BJ (cell line): ENCODE measurements around the gene LIMK1. TPM values are rescaled to one million over a fixed set of nuclear protein-coding genes. Genes with fewer than 3 reads are reported as not detected.
"Not testable (repeated sequence)": the region's sequence is repeated elsewhere in the genome, so short reads cannot be mapped to it uniquely, and the experiment has no call there.

Experiments used
- CTCF ChIA-PET: fragments of 350-600 bp; formaldehyde crosslinking; extraction: SDS; loops from one replicate; lab custom pipeline; 2021; ENCODE audit warnings: antibody characterized with exemption, inconsistent platforms; lab: Yijun Ruan, JAX
- POLR2A ChIA-PET: fragments of 300-600 bp; sonication (Branson Sonifier 250); formaldehyde crosslinking; extraction: SDS; loops from one replicate; lab custom pipeline; 2021; ENCODE audit warnings: antibody characterized with exemption; lab: Charles Lee
- DNase-seq: peaks from one replicate; pipeline ENCODE4 v3.0.0-alpha.2; 2011; ENCODE audit warnings: low read depth
- H3K27me3 ChIP-seq: 2 replicates; pipeline ENCODE4 v1.6.0; 2011; ENCODE audit warnings: low read length; ENCODE audit not compliant: control insufficient read depth, insufficient read depth
- H3K36me3 ChIP-seq: 2 replicates; pipeline ENCODE4 v1.5.1; 2011; ENCODE audit warnings: low read length; ENCODE audit not compliant: control insufficient read depth, insufficient read depth
- H3K4me3 ChIP-seq: 2 replicates; pipeline ENCODE4 v1.5.1; 2011; ENCODE audit warnings: low read depth, mild to moderate bottlenecking, control low read depth, low read length
- polyA plus RNA-seq: library from polyadenylated mRNA; depleted of rRNA; stranded (reverse); fragments of >200 nt; gene quantifications from 2 replicates; pipeline ENCODE4 v1.2.3, GENCODE V29; 2011
- TF ChIP-seq, protein P1 (sequence below): IDR thresholded peaks from 2 replicates; pipeline ENCODE4 v1.5.1; 2011; ENCODE audit warnings: low read depth, mild to moderate bottlenecking, control low read depth, inconsistent platforms, low read length, moderate library complexity; ENCODE audit not compliant: insufficient read depth

LIMK1 gene
- polyA plus RNA-seq, 1 experiment = 45.7 TPM

DNA sequence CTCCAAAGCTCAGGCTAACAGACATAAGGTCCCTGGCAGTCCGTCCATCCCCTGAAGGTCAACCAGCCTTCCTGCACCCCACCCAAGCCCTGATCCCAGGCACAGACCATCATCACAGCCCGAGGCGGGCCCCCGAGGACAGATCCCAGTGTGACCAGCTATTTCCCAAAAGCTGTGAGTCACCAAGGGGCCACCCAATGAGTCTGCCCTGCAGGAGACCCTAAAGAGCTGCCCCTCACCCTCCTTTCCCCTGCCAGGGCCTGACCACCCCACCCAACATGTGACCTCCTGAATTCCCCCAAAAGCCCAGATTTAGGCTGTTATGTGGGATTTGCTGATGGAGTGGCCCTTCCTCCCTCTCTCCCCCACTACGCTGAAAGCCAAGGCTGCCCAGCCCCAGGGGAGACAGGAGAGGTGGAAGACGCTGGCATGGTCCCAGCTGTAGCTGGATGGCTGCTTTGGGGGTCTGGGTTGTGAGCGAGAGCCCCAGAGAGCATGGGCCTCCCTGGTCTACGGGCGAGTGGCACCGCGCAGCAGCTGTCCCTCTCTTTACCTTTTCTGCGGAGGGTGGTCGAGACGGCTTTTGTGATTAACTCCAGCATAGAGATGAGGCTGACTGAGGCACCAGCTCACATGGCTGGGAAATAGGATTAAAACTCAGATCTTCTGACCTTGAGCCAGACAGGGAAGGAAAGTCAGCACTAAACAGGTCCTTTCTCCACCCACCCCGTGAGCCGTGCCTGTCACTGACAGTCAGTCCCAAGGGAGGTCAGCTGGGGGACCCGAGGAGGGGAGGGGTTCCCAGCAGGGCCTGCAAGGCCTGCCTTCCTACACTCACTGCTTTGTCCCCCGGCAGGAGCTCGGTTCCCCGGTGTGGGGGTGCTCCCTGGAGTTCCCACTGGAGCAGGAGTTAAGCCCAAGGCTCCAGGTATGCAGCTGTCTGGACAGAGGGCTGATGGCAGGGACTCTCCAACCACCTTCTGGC, 38.9 kb upstream of the LIMK1 start:
- POLR2A ChIA-PET = no interaction called here
- Histone ChIP-seq H3K27me3 (no peaks in the 10 kb centered on the region), H3K36me3 (peaks cover 11% of the 10 kb centered on the region), H3K4me3 (no peak overlapping the region)
- TF ChIP-seq, protein P1, sequence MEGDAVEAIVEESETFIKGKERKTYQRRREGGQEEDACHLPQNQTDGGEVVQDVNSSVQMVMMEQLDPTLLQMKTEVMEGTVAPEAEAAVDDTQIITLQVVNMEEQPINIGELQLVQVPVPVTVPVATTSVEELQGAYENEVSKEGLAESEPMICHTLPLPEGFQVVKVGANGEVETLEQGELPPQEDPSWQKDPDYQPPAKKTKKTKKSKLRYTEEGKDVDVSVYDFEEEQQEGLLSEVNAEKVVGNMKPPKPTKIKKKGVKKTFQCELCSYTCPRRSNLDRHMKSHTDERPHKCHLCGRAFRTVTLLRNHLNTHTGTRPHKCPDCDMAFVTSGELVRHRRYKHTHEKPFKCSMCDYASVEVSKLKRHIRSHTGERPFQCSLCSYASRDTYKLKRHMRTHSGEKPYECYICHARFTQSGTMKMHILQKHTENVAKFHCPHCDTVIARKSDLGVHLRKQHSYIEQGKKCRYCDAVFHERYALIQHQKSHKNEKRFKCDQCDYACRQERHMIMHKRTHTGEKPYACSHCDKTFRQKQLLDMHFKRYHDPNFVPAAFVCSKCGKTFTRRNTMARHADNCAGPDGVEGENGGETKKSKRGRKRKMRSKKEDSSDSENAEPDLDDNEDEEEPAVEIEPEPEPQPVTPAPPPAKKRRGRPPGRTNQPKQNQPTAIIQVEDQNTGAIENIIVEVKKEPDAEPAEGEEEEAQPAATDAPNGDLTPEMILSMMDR = no peak
- no peak for DNase-seq
- CTCF ChIA-PET = interaction anchor here (0.7 to 2.0 kb wide), 7 partner anchors 15 to 176 kb away, joined by 3 to 8 read pairs (median 3); partner anchors contain the start of gene ELN

DNA sequence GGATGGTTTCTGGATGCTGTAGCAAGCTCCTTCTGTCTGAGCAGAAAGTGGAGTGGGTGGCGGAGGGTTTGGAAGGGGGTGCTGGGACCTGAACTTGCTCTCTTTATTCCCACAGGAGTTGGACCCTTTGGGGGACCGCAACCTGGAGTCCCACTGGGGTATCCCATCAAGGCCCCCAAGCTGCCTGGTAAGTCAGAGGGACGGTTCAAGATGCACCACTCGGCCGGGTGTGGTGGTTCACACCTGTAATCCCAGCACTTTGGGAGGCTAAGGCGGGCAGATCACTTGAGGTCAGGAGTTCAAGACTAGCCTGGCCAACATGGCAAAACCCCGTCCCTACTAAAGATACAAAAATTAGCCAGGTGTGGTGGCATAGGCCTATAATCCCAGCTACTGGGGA, 37.0 kb upstream of the LIMK1 start:
- H3K4me3 ChIP-seq, CTCF ChIA-PET, POLR2A ChIA-PET, DNase-seq, H3K27me3 ChIP-seq: not testable (repeated sequence)
- peaks cover 13% of the 10 kb centered on the region for H3K36me3 ChIP-seq

DNA sequence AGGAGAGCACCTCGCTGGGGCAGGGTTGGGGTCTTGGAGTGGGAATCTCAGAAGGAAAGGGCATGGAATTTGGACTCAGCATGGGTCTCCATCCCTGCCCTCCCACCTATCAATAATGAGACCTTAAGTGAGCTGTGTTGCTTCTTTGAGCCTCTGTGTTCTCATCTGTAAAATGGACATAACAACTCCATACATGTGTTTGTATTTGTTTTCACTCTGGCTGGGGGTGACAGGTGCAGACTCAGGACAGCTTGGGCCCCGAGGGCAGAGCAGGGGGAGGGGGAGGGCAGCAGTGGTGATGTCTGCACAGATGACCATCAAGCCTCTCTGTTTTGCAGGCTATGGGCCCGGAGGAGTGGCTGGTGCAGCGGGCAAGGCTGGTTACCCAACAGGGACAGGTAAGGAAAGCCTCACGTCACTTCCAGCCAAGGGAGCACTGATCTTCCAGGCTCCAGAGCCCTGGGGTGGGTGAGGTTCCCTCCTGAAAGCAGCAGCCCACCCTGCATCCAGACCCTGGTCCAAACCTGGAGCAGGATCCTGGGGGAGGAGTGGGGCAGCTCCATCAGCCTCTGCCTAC, 35.7 kb upstream of the LIMK1 start:
- no peak for DNase-seq
- TF ChIP-seq, protein P1 = no peak
- ChIA-PET CTCF (interaction anchor here (0.6 kb wide), 1 partner anchor 10 kb away, joined by 3 read pairs; no protein-coding TSS in a partner anchor), POLR2A (no interaction called here)
- H3K27me3 ChIP-seq = no peaks in the 10 kb centered on the region
- H3K4me3 ChIP-seq = no peak overlapping the region
- peaks cover 14% of the 10 kb centered on the region for H3K36me3 ChIP-seq

DNA sequence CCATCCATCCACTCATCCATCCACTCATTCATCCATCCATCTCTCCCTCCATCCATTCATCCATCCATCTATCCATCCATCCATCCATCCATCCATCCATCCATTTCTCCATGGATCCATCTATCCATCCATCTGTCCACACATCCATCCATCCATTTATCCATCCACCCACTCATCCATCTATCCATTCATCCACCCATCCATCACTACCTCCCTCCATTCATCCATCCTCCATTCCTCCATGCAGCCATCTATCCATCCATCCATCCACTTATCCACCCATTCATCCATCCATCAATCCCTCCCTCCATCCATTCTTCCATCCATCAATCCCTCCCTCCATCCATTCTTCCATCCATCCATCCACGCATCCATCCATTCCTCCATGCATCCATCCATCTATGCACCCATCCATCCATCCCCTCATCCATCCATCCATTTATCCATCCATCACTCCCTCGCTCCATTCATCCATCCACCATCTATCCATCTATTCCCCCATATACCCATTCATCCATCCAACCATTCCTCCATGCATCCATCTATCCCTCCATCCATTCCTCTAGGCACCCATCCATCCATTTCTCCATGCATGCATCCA, 34.5 kb upstream of the LIMK1 start:
- no peaks in the 10 kb centered on the region for H3K27me3 ChIP-seq
- ChIA-PET CTCF (no interaction called here), POLR2A (no interaction called here)
- TF ChIP-seq, protein P1 = no peak
- H3K4me3 ChIP-seq = no peak overlapping the region
- H3K36me3 ChIP-seq = peaks cover 16% of the 10 kb centered on the region
- DNase-seq = no peak

DNA sequence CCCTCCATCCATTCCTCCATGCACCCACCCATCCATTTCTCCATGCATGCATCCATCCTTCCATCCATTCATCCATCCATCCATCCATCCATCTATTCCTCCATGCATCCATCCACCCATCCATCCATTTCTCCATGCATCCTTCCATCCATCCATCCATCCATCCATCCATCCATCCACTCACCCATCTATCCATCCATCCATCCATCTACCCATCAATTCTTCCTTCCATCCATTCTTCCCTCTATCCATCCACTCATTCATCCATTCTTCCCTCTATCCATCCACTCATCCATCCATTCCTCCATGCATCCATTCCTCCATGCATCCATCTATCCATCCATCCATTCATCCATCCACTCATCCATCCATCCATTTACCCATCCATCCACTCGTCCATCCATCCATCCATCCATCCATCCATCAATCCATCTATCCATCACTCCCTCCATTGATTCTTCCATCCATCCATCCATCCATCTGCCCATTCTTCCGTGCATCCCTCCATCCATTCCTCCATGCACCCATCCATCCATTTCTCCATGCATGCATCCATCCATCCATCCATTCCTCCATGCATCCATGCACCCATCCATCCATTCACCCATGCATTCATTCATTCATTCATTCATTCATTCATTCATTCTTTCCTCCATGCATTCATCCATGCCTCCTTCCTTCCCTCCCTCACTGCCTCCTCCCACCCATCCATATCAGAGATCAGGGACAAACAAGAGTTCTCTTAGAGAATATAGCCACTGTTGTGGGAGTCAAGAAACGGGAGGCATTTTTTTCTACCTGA, 33.4 kb upstream of the LIMK1 start:
- TF ChIP-seq, protein P1 = no peak
- Histone ChIP-seq H3K36me3 (peaks cover 17% of the 10 kb centered on the region), H3K27me3 (no peaks in the 10 kb centered on the region), H3K4me3 (no peak overlapping the region)
- no peak for DNase-seq
- ChIA-PET POLR2A (no interaction called here), CTCF (no interaction called here)
